MM.1S (cell line): ENCODE data around the gene ACOT9.

Experiments used
- EZH2phosphoT487 ChIP-seq: fragments of 300-600 bp; sonication (generic); IDR thresholded peaks from 2 replicates; pipeline ENCODE4 v1.6.1; 2018; ENCODE audit warnings: antibody characterized with exemption, low read length
- TF ChIP-seq, protein P1 (sequence below): fragments of 300-600 bp; sonication (generic); IDR thresholded peaks from 2 replicates; pipeline ENCODE4 v1.5.1; 2016; ENCODE audit warnings: antibody characterized with exemption, low read length, mixed read lengths

DNA sequence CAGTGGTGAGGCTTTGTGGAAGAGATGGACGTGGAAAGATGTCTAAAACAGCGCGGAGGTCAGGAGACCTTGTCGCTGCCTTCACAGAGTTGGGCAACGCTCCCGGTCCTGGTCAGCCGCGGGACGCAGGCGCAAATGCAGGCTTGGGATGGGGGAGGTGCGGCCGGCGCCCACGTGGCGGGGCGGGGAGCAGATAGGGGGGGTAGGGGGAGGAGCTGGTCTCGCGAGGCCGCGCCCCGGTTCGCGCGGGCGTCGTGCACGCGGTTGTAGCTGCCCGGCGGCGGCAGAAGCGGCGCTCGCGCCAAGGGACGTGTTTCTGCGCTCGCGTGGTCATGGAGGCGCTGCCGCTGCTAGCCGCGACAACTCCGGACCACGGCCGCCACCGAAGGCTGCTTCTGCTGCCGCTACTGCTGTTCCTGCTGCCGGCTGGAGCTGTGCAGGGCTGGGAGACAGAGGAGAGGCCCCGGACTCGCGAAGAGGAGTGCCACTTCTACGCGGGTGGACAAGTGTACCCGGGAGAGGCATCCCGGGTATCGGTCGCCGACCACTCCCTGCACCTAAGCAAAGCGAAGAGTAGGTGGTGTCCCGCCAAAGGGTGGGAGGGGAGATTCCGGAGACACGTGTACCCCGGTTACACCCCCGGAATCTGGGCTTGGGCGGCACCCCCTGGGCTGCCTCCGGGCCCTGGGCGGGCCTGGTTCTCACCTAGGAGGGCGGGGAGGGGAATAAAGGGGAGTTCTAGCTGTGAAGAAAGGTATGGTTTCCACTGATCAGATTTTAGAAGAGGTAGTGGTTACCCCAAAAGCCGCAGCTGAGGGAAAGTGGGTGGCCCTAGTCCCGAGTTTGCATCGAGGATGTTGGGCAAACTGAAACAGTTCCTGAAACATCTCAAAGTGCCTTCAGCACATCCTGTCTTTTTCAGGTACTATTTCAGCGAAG is 75.6 kb downstream of the ACOT9 start, which contains the start of gene PRDX4:
- TF ChIP-seq, protein P1, sequence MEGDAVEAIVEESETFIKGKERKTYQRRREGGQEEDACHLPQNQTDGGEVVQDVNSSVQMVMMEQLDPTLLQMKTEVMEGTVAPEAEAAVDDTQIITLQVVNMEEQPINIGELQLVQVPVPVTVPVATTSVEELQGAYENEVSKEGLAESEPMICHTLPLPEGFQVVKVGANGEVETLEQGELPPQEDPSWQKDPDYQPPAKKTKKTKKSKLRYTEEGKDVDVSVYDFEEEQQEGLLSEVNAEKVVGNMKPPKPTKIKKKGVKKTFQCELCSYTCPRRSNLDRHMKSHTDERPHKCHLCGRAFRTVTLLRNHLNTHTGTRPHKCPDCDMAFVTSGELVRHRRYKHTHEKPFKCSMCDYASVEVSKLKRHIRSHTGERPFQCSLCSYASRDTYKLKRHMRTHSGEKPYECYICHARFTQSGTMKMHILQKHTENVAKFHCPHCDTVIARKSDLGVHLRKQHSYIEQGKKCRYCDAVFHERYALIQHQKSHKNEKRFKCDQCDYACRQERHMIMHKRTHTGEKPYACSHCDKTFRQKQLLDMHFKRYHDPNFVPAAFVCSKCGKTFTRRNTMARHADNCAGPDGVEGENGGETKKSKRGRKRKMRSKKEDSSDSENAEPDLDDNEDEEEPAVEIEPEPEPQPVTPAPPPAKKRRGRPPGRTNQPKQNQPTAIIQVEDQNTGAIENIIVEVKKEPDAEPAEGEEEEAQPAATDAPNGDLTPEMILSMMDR: no peak
- TF ChIP-seq EZH2phosphoT487: no peak
